Stomach (tissue), 4 donors: ENCODE data around the gene PNPLA5.
A peak's percentile ranks its signal among the peaks of the same experiment; 100 is the strongest.
"Not testable (repeated sequence)": the region's sequence is repeated elsewhere in the genome, so short reads cannot be mapped to it uniquely, and the experiment has no call there.

Experiments
- CTCF ChIP-seq, 7 experiments: fragments of 450-650 bp in 4 of 7; fragments of 200-600 bp in 3 of 7; sonication (generic) in 3 of 7; IDR thresholded peaks; one replicate each; pipeline ENCODE4 v1.5.1; 2016 to 2019; ENCODE audit warnings: antibody characterized with exemption in 7 of 7, control low read depth in 2 of 7, mild to moderate bottlenecking in 1 of 7
- POLR2A ChIP-seq, 4 donors: fragments of 450-650 bp; IDR thresholded peaks; one replicate each; pipeline ENCODE4 v1.6.1; 2016; ENCODE audit warnings: antibody characterized with exemption in 4 of 4, control low read depth in 2 of 4, mild to moderate bottlenecking in 1 of 4, moderate library complexity in 1 of 4
- POLR2AphosphoS5 ChIP-seq, 3 donors: sonication (generic); formaldehyde crosslinking; IDR thresholded peaks; one replicate each; pipeline ENCODE4 v1.6.1; 2016; ENCODE audit warnings: antibody characterized with exemption in 3 of 3

GRCh38 chr22:43904412-43904811 is 12.6 kb upstream of the PNPLA5 start:
- peak in 2 of 7 experiments; percentile 10 to 12 for TF ChIP-seq CTCF (IDR thresholded peaks at IDR 0.05)
- TF ChIP-seq POLR2A, POLR2AphosphoS5 (IDR thresholded peaks at IDR 0.05): not testable (repeated sequence)
